ENCODE measurements around the gene NWD2.

The NWD2 gene

DNA sequence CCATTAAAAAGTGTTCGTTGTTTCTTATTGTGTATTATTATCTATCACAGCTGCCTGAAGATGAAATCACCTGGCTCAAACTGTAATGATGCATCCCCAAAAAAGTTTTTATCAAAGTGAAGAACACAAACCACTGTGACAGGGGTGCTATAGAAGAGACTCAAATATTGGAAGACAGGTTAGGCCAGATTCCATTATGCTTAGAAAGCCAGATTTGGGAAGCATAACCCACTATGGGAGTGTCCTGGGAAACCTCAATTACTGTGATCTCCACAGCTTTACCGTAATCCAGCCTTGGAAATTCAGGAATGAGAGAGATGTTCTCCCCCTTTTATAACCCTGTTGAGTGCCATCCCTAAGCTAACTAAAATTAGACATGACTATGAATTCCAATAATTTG, 114.2 kb downstream of the NWD2 start:
- no peak for TF ChIP-seq GATA2 (IDR thresholded peaks at IDR 0.05; ENCODE audit: low read depth, low read length)
- no peak for TF ChIP-seq GATA3 (IDR thresholded peaks at IDR 0.05; ENCODE audit: low read depth, low read length)

DNA sequence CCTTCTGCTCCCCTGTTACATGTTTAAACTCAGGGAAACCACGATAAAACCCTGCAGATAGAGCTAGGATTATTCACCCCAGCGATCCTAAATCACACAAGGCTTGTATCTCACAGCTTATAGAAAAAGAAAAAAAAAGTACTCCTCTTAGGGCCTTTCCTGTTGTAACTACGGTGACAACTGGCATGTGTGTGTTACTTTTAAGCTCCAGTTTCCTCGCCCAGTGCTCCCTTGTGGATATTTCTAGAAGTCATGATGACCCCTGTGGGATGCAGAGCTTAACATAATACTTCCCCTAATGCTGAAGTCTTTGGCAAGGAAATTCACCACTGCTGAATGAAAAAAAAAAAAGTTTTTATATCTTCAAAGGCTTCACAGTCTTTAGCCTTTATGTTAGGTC, 114.7 kb downstream of the NWD2 start:
- TF ChIP-seq GATA2 (IDR thresholded peaks at IDR 0.05; ENCODE audit: low read depth, low read length): no peak
- TF ChIP-seq GATA3 (IDR thresholded peaks at IDR 0.05; ENCODE audit: low read depth, low read length): no peak

DNA sequence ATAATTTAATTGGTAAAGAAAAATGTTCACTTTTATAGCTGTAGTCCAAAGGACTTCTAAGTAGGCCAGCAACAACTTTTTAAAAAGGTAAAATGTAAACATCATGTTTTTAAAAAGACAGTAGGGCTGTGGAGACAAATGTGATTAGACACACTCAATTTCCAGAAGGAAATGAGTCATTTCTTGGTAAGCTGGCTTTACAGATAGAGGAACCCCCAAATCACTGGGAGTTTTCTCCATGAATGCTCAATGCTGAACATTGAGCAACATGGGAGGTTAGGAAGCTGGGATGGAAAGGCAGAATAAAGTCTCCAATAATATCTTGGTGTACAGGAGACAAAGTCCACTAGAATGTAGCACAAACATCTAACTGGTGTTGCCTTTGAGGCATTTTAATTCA, 121.3 kb downstream of the NWD2 start:
- no peak for TF ChIP-seq GATA2 (IDR thresholded peaks at IDR 0.05; ENCODE audit: low read depth, low read length)
- no peak for TF ChIP-seq GATA3 (IDR thresholded peaks at IDR 0.05; ENCODE audit: low read depth, low read length)

DNA sequence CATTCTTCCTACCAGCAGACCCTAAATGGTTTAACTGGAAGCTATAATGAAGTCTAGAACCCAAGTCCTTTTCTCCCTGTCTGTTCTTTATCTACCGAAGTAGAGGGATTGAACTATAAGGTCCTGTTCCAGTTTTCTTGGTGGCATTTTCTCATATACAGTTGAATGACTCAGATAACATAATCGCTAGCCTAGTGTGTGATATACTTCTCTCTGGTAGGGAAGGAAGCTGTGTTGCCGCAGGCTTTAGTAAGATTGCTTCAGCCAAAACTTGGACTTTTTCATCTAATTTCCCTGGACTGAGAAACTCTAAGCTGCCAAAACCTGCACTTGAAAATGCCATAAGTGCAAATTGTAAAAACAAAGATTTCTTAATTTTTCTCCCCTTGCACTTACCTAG, 123.4 kb downstream of the NWD2 start:
- TF ChIP-seq GATA3 (IDR thresholded peaks at IDR 0.05; ENCODE audit: low read depth, low read length): no peak

DNA sequence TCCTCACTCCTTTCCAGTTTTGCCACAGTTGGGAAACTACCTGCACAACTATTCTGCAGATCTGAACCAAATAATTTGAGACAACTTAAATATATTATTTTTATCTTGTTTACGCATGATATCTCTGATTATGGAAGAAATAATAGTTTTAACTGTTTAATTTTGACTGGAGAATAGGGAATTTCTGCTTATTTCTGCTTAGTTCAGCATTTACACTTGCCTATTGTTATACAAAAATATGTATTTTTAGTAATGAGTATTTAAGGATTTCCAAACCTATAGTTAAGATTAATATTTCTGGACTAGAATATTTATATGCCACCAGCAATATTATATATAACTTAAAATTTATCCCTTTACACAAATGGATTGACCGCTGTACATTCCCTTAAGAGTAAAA, 125.5 kb downstream of the NWD2 start:
- TF ChIP-seq GATA3 (IDR thresholded peaks at IDR 0.05; ENCODE audit: low read depth, low read length) (no peak), GATA2 (IDR thresholded peaks at IDR 0.05; ENCODE audit: low read depth, low read length) (no peak)

DNA sequence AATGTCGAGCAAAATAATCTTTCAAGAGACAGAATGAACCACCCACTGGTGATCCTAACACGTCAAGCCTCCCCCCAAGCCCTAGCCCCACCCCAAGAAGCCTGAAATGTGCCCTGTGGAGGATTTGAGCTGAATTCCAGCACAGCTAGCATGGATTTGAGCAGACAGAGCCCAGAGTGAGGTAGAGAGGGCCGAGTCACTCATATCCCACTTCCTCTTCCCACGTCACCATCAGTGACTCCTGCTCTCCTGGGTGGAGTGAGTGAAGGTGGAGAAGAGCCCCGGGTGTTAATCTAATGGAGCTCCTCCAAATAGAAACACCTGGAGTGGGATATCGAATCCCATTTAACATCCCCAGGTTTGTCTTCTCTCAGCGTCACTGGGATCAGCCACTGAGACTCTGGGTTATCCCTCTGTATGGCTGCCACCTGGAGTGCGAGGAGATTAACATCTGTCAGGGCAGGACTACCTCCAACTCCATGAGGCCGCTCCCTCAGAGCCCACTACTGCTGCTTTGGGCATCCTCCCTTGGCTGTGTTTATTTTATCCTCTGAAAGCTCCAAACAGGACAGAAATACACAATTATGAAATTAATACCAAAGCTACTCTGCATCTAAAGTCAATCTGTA, 136.6 kb downstream of the NWD2 start:
- TF ChIP-seq GATA3 (IDR thresholded peaks at IDR 0.05; ENCODE audit: low read depth, low read length) (no peak), GATA2 (IDR thresholded peaks at IDR 0.05; ENCODE audit: low read depth, low read length) (no peak)

DNA sequence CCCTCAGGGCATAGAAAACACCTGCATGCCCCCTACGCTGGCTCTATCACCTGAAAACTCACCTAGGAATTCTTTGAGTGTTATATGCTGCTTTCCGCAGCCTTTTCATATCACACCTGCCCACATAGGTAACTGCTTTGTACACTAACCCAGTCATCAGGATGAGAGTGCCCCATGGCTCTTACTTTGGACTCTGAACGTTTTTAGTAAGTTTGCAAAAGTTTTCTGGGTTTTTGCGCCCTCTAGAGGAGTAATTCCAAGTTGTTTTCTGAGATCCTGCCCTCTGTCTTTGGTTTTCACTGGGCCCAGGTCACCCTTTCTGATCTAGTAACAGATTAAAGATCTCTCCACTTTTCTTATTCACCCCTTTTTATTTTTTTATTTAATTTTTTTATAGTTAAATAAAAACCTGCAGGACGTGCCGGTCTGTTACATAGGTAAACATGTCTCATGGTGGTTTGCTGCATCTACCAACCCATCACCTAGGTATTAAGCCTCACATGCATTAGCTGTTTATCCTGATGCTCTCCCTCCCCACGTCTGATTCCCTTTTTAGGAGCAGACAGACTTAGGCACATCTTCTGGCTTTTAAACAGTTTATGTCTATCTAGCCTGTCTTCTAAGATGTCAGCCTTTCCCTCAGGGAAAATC, 139.2 kb downstream of the NWD2 start:
- no peak for TF ChIP-seq GATA2 (IDR thresholded peaks at IDR 0.05; ENCODE audit: low read depth, low read length)
- TF ChIP-seq GATA3 (IDR thresholded peaks at IDR 0.05; ENCODE audit: low read depth, low read length): no peak

DNA sequence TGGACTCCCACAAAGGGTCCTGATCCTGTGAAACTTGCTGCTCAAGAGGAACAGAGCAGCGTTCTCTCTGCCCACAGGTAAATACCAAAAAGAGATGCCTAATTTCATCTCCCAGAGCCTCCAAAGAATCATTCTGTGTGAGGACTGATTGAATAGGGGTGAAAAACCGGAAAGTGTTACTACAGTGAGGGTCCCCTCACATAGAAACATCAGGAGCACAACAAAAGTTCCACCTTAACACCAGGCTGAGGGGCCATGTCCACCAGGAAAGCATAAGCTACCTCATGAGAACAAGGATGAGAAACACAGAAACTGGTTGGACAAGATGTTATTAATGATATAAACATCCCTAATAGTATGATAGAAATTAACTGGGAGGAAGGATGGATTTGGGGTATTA, 140.9 kb downstream of the NWD2 start:
- TF ChIP-seq GATA2 (IDR thresholded peaks at IDR 0.05; ENCODE audit: low read depth, low read length) (no peak), GATA3 (IDR thresholded peaks at IDR 0.05; ENCODE audit: low read depth, low read length) (no peak)

DNA sequence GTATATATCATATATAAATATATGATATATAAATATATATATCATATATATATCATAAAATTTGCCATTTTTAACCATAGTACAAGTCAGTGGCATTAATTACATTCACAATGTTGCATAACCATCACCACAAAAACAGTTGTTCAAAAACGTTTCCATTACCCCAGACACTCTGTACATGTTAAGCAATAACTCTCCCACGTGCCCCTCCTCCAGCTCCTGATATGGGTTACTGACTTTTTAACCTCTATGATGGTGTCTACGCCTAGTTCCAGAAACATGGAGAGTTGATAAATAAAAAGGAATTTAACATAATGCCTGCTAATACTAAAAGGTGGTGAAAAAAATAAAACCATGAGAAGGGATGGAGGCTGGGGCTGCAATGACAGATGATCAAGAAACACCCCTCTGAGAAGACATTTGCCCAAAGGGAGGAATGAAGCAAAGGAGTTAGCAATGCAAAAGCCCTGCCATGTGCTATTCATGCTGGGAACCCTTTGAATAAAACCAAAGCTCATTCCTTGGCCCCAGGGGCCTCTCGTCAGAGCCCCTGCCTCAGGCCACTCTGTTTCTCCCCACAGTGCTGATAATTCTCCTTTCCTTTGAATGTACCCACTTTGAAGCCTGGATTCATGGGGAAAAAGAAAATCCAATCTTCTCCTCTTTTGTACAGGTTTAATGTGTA, 144.3 kb downstream of the NWD2 start:
- no peak for TF ChIP-seq GATA2 (IDR thresholded peaks at IDR 0.05; ENCODE audit: low read depth, low read length)

DNA sequence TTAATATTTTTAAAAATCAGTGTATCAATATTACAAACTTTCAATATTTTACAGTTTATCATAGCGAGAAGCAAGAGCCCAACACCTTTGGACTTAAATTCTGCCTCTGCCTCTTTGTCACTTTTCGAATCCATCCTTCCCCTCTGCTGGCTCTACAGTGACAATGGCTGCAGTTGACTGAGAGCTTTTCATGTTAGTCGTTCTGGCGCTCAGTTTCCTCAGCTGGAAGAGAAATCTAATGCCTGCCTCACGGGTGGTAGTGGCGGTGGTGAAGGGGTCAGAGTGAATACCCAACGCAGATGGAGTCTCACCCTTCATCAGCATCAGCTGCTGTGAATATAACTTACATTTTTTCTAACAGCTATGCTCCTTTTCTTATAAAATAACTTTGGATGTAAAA, 144.8 kb downstream of the NWD2 start:
- TF ChIP-seq GATA2 (IDR thresholded peaks at IDR 0.05; ENCODE audit: low read depth, low read length): no peak
- TF ChIP-seq GATA3 (IDR thresholded peaks at IDR 0.05; ENCODE audit: low read depth, low read length): no peak

DNA sequence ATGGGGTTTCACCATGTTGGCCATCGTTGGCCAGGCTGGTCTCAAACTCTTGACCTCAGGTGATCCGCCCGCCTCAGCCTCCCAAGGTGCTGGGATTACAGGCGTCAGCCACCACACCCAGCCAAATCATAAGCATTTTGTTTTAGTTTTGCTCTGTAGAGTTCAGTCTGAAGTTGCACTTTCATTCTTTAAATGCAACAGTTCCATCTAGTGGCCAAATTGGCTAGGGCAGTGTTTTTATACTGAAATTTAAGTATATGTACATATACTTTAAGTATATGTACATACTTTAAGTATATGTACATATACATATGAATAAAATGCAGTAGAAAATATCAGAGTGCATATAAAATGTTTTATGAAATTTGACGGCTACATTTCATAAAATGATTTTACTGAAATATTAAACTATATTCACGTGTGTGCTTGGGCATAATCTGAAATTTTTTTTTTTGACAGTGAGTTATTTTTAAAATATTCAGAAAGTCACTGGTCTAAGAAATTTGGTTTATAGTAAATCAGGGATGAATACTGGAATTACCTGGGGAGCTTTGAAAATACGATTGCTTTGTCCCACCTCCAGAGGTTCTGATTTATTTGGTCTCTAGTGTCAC, 145.5 kb downstream of the NWD2 start:
- TF ChIP-seq GATA3 (IDR thresholded peaks at IDR 0.05; ENCODE audit: low read depth, low read length) (no peak), GATA2 (IDR thresholded peaks at IDR 0.05; ENCODE audit: low read depth, low read length) (no peak)

DNA sequence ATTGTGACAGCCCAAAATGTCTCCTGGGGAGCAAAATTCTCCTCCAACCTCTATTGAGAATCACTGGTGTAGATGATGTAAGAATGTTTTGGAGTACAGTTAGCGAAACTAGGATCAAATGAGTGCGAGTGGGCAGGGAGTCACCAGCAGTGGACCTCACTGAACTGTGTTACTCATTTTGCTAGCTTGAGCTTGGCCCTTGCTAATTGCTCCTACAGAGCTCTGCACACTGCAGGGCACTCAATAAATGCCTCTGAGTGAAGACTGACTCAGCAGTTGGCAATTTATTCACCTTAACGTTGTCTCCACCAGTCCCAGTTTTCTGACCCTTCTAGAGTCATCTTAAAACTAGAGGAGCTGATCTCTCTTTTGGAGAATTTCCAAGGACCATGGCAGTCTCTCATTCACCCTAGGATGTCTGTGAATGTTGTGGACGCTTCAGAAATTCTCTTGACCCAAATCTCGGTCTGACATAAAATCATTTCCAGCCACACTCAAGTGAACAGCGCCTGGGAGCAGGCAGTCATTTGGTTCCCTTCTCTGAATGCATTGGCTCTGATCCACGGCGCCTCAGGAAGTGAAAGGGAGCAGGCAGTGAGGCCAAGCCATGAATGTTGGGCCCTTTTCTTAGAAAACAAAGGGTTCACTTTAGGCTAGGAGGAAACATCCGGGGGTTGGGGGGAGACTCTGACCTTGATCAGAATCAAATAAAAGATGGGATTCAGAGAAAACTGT, 148.1 kb downstream of the NWD2 start:
- no peak for TF ChIP-seq GATA2 (IDR thresholded peaks at IDR 0.05; ENCODE audit: low read depth, low read length)
- no peak for TF ChIP-seq GATA3 (IDR thresholded peaks at IDR 0.05; ENCODE audit: low read depth, low read length)

DNA sequence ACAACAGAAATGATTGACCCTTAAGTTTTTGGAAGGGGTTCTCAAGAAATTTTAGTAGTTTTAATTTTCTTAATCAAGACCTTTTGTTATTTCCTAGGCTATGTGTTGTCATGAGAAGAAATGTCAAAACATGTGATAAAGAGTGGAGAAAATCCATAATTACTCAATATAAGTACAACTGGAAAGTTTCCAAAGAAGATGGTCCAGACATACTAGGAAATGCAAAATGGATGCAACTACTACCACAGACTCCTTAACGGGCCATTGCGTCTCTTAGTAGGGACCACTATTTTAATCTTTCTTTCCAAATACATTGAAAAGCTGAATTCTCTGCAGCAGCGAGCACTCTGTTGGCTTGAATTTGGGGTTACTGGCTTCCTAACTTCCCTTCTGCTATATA, 148.8 kb downstream of the NWD2 start:
- TF ChIP-seq GATA2 (IDR thresholded peaks at IDR 0.05; ENCODE audit: low read depth, low read length) (no peak), GATA3 (IDR thresholded peaks at IDR 0.05; ENCODE audit: low read depth, low read length) (no peak)

DNA sequence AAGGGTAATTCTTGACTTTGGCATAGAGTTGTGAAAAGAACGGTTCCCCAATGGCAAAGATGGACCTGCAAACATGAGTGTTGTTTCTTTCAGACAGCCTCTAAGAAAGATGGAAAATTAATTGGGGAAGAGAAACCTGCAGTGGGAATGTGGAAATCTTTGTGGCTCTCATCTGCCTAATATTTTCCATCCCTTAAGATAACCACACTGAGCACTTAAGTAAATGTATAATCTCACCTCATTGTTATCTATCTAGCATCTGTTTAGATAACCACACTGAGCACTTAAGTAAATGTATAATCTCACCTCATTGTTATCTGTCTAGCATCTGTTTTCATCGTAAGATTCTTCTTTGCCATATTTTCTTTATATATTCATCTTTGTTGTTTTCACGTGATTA, 149.3 kb downstream of the NWD2 start:
- TF ChIP-seq GATA2 (IDR thresholded peaks at IDR 0.05; ENCODE audit: low read depth, low read length): no peak
- TF ChIP-seq GATA3 (IDR thresholded peaks at IDR 0.05; ENCODE audit: low read depth, low read length): no peak

All from SH-SY5Y (cell line).